Measurements from ENCODE around the gene LMX1B. TPM values are rescaled to one million over a fixed set of nuclear protein-coding genes. Genes with fewer than 3 reads are reported as not detected.
"Not testable (repeated sequence)": the region's sequence is repeated elsewhere in the genome, so short reads cannot be mapped to it uniquely, and the experiment has no call there.

Gene LMX1B
- total RNA-seq, 1 donor from 2014 or later = 0.64 TPM

DNA sequence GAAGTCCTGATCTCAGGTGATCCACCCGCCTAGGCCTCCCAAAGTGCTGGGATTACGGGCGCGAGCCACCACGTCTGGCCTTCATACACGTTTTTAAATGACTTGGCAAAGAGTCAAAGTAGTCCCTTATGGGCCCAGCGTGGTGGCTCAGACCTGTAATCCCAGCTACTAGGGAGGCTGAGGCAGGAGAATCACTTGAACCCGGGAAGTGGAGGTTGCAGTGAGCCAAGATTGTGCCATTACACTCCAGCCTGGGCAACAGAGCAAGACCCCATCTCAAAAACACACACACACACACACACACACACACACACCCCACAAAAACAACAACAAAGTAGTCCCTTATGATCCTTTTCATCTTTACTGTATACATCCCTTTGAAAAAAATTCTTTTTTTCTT is 116.9 kb downstream of the LMX1B start:
- not testable (repeated sequence) for DNase-seq (ENCODE audit: extremely low read depth, low read depth, low spot score)

DNA sequence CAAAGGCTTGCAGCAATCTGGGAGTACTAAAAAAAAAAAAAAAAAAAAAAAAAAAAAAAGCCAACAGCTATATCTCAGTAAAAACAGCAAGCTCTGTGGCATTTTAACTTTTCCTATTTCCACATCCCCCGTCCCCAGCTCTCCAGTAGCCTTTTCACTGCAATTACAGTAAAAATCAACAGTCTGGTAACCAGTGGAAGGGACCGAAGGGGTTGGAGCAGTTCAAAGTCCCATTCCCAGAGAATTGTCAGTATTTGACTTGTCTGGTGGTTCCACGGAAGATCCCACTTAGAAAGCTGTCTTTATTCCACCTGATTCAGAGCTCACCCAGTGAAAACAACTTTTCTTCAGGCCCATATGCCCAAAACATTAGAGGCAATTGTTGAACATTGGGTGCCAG is 119.3 kb downstream of the LMX1B start:
- no peak for DNase-seq (ENCODE audit: extremely low read depth, low read depth, low spot score)

DNA sequence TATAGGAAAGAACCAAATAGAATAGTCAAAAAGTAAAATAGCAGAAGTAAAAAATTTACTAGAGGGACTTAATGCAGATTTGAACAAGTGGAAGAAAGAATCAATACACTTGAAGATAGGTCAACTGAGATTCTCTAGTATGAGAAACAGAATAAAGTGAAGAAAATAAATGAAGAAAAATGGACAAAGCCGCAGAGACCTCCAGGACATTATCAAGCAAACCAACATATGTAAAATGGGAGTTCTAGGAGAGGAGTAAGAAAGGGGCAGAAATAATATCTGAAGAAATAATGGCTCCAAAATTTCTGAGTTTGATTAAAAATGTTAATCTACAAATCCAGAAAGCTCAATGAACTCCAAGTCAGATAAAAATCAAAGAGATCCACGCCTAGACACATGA is 121.1 kb downstream of the LMX1B start:
- DNase-seq (ENCODE audit: extremely low read depth, low read depth, low spot score) = no peak

DNA sequence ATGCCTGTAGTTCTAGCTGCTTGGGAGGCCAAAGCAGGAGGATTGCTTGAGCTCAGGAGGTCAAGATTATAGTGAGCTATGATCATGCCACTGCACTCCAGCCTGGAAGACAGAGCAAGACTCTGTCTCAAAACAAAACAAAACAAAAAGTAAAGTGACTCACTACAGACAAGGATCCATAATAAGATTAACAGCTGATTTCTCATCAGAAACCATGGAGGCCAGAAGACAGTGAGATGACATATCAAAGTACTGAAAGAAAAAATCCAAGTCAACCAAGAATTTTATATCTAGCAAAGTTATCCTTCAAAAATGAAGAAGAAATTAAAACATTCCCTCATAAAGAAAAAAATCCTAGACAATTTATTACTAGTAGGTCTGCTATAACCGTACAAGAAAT is 121.8 kb downstream of the LMX1B start:
- DNase-seq (ENCODE audit: extremely low read depth, low read depth, low spot score) = no peak

DNA sequence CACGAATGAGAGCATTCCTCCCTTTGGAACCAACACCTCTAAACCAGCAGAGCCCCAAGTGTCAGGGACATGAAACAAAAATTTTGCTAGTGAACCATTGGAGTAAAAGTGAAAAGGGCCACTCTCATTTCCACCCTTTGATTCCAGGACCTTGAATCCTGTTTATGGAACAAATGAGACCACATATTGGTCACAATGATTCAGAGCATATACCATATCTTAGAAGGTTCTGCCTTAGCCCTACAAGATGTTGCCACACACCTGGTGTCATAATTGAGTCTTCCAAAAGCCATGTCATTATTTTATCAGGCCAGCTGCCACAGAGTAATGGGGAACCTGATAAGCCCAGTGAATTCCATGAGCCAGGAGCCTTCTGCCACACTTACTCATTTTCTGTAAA is 124.8 kb downstream of the LMX1B start:
- DNase-seq (ENCODE audit: extremely low read depth, low read depth, low spot score) = no peak

DNA sequence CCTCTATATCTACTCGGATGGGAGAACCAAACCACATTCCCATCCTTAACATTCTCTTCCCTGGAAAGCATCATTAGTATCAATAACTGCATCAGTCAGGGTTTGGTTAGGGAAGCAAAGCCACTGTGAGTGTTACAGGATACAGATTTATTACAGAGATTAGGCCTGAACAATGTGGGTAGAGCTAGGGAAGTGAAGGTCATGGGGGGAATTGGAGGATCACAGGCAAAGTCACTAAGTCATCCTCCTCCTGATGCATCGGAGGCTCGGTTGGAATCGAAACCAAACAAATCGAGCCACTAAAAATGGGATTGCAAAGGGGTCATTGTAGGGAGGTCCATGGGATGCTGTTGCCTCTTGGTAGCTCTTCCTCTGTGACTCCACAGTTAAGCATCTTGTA is 129.3 kb downstream of the LMX1B start:
- no peak for DNase-seq (ENCODE audit: extremely low read depth, low read depth, low spot score)

DNA sequence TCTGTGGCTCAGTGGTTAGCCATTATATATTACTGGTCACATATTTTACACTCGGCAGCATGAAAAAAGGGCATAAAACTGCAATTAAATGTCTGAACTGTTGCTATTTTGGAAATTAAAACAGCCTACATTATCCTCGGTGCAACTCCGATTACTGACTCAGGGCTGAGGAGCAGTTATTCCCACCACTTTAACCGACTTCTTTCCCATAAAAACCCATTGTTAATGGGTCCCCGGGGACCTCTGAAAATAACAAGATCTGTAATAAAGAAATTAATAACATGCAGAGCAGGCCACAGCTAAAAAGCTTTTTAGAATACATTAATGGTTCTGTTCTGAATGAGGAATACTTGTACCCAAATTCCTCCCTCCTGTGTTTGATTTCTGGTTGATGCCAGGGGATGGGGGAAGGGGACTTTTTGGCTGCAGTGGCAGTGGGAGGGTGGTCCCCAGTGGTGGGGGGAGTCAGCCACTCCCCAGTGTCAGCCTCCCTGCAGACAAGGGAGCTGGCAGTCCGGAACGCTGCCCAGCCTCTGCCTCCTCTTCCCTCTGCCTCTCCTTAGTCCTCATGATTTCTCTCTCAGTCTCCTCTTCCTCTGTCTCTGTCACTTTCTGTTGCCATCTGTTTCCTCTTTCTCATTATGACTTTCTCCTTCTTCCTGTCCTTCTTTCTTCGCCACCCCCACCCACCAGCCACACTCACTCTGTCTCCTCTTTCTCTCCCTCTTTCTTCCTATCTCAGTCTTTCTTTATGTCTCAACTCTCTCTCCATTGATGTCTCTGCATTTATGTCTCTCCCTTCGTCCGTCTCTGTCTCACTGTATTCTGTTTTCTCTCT is 132.1 kb downstream of the LMX1B start:
- no peak for DNase-seq (ENCODE audit: extremely low read depth, low read depth, low spot score)

Other genes starting within 250 kb of the LMX1B start
- 6.0 and 7.1 TPM in 2 replicates for gene ZBTB43, start 191.1 kb downstream of the LMX1B start, total RNA-seq
- gene ZBTB34, start 246.7 kb downstream of the LMX1B start, total RNA-seq = 6.7 and 12.8 TPM in 2 replicates

Data from glomerular endothelial cell (primary cell).